NCI-H1694 treated with DMSO at 0.1 percent for 48 hours (cell line): ENCODE data around the gene CTNNA3.
"Not testable (repeated sequence)": the region's sequence is repeated elsewhere in the genome, so short reads cannot be mapped to it uniquely, and the experiment has no call there.

Experiments
- DNase-seq: peaks from one replicate; lab custom pipeline; 2025; lab: John Stamatoyannopoulos, UW

CTNNA3 gene

DNA sequence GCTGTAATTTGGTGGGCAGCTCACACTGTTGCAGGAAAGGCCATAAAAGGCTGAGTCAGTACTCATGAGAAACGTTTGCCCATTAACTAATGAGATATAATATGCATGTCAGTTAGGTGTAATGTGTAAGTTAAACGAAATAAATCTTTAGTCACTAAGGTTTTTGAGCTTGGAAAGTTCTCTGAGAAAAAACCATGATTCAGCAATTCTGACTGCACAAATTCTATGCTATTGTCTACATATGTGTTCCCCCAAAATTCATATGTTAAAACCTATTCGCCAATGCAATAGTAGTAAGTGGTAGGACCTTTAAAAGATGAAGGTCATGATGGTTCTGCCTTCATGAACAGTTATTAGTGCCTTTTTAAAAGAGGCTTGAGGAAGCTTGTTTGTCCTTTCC is 1329.8 kb downstream of the CTNNA3 start:
- DNase-seq: no peak

DNA sequence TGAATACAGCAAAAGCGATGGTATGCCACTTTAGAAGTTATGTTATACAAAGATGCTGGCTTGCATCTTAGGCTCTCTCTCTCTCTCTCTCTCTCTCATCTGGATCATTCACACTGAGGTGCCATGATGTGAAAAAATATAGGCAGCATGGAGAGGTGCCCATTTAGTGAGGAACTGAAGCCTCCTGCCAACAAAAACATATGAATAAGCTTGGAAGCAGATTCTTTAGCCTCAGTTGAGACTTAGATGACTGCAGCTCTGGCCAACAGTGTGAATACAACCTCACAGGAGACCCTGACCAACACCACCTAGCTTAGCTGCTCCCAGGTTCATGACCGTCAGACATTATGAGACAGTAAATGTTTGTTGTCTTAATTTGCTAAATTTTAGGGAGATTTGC is 1330.3 kb downstream of the CTNNA3 start:
- DNase-seq: no peak

DNA sequence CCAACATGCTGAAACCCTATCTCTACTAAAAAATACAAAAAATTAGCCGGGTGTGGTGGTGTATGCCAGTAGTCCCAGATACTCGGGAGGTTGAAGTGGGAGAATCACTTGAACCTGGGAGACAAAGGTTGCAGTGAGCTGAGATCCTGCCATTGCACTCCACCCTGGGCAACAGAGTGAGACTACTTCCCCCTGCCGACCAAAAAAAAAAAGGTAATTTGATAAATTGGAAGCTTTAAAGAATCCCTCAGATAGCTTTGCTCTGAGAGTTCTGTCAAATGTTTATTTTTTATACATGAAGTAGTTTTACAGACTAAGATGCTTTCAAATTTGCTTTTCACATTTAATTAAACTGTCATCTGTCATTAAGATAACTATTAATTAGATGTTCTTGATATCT is 1333.5 kb downstream of the CTNNA3 start:
- DNase-seq: no peak

DNA sequence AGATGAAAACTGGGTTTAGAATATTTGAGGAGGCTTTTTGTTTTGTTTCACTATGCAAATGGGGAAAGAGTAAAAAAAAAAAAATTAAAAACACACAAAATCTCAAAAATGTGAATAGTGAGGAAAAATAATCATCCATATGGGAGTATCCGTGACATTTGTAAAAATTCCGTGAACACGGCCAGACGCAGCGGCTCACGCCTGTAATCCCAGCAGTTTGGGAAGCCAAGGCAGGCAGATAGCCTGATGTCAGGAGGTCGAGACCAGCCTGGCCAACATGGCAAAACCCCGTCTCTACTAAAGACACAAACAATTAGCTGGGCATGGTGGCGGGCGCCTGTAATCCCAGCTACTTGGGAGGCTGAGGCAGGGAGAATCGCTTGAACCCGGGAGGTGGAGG is 1342.2 kb downstream of the CTNNA3 start:
- not testable (repeated sequence) for DNase-seq

DNA sequence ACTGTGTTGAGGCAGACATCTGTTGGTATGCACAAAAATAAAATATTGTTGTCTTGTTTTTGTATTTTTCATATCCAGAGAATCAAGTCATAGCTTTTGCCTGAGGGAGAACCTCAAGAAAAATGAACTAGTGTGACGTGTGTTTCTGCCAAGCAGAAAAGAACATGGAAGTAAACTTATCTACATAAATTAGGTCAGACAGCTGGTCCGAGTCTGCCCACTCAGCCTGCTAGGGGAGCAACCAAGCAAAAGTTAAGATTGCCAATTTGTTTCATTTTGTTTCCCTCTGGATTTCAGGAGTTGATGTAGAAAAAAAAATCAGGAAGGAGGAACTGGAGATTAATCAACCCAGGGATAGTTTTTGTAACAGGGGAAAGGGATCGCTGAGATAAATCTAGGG is 1342.6 kb downstream of the CTNNA3 start:
- DNase-seq: no peak

DNA sequence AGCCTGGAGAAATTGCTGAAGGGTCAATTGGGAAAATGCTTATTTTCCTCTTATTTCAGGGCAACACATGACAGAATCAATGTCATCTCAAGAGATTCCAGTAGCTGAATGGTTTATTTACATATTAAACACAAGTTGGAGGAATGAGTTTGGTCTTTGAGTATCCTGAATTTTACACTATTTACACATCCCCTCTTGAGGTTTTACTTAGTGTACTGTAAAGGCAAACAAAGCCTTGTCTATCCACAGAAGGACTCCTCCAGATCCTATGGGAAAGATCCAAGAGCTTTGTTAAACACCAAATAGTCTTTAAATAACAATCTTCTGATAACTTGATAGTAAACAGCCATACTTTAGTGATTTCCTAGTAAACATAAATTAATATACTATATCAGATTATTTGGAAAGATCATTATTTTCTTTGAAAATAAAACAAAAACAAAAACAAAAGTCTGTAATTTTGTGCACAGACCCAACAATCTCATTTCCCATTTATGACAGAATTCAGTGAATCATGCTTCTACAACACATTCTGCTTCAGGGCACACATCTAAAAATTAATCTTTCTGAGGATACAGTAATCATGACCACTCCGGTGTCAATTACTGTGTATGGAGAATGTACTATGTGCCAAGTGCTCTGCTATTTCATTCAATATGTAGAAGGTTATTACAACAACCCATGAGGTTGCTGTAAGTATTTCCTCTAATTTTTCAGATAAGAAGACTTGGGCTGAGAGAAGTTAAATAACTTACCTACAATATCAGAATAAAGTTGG is 1345.2 kb downstream of the CTNNA3 start:
- DNase-seq: no peak

DNA sequence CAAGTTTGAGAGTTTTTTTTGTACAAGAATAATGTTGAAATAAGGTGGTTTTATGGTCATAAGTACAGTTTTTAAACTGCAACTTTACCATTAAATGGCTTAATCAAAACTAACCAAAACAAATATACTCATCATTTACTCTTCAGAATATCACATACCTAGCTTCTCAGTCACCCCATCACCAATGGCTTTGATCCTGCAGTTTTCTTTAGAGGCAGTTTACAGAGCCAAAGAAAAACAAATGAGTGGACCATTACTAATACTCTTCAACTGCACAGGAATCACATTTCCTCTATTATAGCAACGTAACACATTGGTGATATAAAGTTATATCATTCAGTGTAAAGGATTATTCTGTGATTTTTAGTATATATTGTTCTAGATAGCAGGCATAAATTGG is 1346.3 kb downstream of the CTNNA3 start:
- no peak for DNase-seq

DNA sequence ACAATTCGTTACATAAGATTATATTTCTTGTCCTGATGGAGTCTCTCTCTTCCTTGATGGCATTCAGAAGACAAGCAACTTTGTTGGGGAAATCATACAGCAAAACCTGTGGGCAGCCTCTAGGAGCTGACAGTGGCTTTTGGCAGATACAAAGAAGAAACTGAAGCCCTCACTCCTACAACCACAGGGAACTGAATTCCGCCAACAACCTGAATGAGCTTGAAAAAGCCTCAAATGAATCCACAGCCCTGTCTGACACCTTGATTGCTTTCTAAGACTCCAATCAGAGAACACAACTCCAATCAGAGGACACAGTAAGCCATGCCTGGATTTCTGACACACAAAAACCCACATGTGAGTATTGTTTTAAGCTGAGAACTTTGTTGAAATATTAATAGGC is 1346.9 kb downstream of the CTNNA3 start:
- no peak for DNase-seq

DNA sequence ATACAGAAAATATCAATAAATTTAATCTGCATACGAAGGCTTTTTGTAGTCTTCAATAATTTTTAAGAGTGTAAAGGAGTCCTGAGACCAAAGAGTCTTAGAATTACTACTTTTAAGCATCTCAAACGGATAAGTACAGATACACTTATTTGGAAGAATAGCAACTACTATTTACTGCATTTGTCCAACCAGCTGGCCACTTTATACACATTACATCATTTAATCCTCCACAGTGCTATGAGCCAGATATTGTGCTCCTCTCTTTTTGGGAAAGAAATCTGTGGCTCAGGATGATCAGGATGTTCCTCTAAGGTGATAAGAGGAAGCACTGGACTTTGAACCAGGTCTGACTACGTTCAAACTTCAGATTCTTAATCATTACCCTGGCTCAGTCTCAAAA is 1358.8 kb downstream of the CTNNA3 start:
- no peak for DNase-seq

DNA sequence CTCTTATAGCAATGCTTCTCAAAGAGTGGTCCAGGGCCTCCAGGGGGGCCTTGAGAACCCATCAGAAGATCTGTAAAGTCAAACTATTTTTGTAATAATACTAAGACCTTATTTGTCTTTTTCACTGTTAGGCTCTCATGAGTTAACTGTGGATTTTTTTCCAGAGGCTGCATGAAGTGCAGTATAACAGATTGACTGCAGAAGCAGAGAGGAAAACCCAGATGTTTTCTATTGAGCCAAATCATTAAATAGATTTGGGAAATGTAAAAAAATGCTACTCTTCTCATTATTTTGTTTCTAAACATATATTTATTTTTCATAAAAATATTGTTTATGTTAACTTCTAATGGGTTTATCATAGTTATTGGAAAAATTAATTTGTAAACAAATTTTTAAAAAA is 1359.2 kb downstream of the CTNNA3 start:
- DNase-seq: no peak

DNA sequence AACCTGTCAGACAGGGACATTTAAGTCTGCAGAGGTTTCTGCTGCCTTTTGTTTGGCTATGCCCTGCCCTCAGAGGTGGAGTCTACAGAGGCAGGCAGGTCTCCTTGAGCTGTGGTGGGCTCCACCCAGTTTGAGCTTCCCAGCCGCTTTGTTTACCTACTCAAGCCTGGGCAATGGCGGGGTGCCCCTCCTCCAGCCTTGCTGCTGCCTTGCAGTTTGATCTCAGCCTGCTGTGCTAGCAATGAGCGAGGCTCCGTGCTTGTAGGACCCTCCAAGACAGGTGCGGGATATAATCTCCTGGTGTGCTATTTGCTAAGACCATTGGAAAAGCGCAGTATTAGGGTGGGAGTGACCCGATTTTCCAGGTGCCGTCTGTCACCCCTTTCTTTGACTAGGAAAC is 1360.2 kb downstream of the CTNNA3 start:
- not testable (repeated sequence) for DNase-seq

DNA sequence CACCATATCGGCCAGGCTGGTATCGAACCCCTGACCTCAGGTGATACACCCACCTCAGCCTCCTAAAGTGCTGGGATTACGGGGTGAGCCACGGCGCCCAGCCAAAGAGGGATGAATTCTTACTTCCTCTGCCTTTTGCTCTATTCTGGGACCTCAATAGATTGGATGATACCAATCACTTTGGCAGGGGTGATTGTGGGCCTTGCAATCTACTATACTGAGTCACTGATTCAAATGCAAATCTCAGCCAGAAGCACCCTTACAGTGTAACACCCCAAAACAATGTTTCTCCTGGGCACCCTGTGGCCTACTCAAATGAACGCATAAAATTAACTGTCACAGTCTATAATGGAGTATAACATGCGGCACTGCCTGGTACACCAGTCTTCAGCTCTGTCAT is 1366.8 kb downstream of the CTNNA3 start:
- DNase-seq: no peak

DNA sequence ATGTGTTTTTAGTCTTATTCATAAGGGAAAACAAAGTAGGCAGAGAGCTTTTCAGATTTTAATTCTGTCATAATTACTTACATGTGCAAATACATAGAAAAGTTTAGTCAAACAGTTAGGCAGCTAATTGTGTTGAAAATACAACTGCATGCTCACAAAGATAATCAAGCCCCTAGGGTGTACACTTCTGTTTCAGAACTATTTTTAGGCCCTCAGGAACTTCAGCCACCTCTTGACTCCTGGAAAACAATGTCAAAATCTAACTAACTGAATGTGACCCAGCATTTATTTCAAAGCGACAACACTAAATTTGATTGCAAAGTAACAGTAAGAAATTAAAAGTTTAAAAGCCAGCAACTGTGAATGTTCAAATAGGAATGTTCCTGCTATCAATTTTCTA is 1369.1 kb downstream of the CTNNA3 start:
- DNase-seq: no peak

DNA sequence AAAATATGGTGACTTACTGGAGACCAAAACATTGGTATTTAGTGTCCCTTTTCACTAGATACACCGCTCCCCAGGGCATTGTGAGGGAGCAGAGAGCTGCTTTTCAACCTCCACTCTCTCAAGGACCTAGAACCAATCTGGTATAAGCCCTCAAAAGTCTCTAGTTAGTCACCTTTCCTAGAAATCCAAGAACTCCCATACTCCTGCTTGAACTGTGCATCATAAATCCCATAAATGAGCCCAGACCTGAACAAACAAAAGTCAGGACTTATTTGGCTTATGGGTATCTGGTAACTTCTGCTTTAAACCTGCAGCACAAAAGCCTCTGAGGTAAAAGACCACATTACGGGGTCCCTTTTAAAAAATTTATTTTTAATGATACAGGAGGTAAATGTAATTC is 1373.2 kb downstream of the CTNNA3 start:
- no peak for DNase-seq

DNA sequence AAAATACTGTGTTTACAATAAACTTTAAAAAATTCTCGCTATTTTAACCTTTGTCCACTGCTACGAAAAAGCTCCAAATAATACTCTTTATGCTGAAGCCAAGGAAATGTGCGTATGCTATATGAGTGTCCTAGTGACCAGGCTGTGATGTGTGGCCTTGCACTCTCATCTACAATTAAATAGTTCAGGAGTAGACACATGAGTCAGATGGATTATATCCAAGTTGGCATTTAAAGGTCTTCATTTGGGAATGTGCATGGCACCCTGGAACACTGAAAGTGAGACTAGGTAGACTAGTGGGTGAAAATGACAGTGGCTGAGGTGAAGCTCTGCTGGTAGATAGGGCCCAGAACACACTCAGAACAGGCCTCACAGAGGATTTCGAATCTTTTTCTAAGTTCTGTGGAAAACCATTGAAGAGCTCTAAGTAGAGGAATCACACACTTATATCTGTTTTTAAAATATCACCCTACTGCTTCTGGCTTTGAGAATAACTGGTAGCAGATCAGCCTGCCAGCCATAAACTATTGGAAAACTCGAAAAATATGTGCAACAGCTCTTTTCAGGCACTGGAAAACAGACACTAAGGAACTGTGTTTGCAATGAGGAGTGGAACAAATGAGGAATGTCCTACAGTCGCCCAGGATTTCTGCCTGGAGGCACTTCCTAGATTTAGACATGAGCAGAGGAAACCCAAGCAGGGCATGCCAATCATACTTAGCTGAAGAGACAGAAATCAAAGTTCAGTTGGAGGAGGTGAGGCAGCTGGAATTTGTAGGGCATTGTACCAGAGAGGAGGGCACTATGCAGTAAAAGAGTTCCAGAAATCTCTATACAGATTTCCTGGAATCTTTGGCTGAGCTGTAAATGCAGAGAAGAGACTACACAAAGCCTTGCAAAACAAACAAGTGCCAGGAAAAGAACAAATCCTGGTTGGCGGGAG is 1374.0 kb downstream of the CTNNA3 start:
- DNase-seq: no peak

DNA sequence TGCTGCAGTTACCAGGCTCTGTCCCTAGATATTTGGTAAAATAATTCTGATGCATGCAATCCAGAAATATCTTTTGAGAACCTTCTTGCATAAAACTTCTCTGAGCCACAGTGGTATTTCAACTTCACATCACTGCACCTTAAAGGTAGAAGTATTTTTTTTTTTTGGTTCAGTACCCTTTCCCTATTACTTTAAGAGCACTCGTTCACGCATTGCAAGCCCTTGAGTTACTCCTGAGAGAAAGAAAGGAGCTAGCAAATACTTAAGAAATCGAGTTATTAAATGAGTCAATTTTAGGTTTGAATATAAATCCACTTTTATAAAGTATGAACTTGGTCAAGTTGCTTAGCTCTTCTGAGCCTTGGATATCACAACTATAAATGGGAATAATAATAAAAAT is 1377.2 kb downstream of the CTNNA3 start:
- no peak for DNase-seq

DNA sequence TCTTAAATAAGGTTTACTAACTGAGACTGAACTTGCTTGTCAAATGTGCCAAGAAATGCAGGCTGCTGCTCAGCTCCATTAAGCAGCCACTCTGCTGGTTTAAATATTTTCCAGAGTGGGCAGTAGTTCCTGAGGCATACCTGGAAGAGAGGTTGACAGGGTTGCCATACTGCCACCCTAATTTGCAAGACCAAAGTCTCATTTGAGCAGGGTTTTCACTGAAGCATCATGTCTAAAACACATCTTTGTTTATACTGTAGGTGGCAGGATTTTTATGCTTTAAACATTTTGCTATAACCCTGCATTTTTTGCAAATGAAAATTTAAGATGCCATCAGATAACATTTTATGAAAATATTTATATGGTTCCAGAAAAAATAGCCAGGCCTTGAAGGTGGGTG is 1388.2 kb downstream of the CTNNA3 start:
- no peak for DNase-seq

DNA sequence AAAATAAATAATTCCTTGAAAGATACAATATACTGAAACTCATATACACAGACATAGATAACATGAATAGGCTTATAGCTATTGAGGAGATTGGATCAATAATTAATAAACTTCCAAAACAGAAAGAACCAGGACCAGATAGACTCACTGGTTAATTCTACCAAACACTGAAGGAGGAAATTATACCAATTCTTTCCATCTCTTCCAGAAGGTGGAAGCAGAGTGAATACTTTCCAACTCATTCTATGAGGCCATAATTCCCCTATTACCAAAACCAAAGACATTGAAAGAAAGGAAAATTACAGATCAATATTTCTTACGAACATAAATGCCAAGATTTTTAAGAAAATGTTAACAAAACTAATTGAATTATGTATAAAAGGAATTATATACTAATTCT is 1394.9 kb downstream of the CTNNA3 start:
- no peak for DNase-seq

DNA sequence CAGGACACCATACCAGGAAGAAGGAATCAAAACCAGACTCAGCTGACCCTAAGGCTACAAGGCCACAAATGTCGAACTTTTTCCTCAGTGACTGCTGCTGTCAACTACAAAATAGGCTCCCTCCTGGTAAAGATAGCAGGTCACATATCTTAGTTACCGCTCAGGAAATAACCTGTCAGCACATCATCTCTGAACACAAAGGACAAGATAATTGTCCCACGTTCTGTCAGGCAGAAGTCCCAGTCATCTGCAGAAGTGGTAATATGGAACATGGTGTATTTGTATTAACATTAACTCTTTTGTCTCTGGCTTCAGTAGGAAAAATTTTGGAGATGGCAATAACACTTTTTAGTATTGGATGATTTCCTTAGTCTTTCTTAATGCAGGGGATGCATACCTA is 1400.4 kb downstream of the CTNNA3 start:
- no peak for DNase-seq

DNA sequence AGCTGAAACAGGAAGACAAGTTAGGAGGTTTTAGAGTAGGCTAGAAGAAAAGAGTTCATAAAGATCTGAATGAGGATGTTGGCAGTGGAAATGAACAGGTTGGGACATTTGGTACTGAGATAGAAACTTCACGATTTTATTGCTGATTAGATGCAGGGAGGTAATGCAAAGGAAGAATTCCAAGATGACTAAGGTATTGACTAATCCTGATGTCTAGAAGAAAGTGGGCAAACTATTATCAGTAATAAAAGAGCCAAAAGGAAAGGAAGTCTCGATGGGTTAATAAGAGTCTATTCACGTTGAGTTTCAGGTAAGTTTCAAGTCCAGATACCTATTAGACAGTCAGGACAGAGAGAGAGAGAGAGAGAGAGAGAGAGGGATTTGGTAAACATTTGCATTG is 1401.5 kb downstream of the CTNNA3 start:
- no peak for DNase-seq

DNA sequence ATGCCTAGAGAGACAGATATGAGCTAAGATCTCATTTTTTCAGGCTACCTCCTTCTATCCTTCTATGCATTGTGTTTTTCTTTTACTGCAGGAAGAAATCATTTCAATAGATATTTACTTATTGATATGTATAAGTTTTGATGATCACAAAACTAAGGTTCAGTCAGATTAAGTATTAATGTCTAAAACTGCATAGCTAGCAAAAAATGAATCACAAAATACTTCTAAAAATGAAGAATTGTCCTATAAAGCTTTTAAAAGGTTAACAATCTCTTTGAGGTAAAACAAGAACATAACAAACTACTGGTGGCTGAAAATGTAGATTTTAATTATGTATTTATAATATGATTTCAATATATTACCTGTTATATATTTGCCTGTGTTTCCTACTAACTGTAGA is 1403.1 kb downstream of the CTNNA3 start:
- no peak for DNase-seq

DNA sequence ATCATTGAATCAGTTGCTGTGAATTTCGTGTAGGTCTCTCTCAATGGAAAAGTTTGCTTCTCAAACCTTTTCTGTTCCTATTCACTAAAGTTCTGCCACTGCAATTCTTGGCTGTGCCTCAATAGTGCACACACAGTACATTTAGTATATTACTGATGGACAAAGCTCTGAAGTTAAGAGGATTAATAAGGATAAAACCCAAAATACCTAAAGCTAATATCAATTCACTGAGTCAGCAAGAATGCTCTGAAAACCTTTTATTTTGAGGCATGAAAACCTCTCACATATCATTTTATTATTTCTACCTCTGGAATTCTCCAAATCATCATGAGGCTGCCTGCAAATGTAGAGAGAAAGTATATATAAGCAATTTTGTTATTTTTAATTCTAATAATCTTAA is 1403.5 kb downstream of the CTNNA3 start:
- no peak for DNase-seq

DNA sequence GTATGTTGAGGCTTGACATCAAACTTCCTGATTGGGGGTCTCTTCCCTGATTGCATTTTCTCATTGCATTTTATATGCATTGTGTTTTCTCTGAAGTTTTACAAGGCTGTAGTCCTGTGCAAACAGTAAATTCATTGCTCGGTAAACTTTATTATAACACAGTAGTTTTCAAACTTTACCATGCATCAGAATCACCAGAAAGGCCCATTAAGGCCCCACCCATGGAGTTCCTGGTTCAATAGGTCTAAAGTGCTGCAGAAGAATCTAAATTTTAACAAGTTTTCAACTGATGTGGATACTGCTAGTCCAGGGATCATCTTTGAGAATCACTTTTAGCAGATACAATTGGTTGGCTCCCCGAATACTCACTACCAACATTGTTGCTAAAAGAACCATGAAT is 1404.9 kb downstream of the CTNNA3 start:
- DNase-seq: no peak
